GM23248 (cell line): Measurements from ENCODE around the gene KRTAP5-6.

ENCODE experiments used
- EZH2 ChIP-seq: fragments of 200-600 bp; sonication (generic); IDR thresholded peaks from 2 replicates; pipeline ENCODE4 v1.6.1; 2018; ENCODE audit warnings: antibody characterized with exemption, mild to moderate bottlenecking; ENCODE audit not compliant: insufficient read depth, poor library complexity, severe bottlenecking
- EZH2phosphoT487 ChIP-seq: fragments of 200-600 bp; sonication (generic); IDR thresholded peaks from 2 replicates; pipeline ENCODE4 v1.6.1; 2018; ENCODE audit warnings: antibody characterized with exemption, moderate library complexity, mild to moderate bottlenecking, low read depth; ENCODE audit not compliant: insufficient read depth

GRCh38 chr11:1699771-1700170 is 2.8 kb downstream of the KRTAP5-6 start:
- TF ChIP-seq EZH2phosphoT487 (no peak), EZH2 (no peak)
